Lower lobe of right lung (tissue), 2 donors: ENCODE data around the gene NPBWR2. TPM values are rescaled to one million over a fixed set of nuclear protein-coding genes. Genes with fewer than 3 reads are reported as not detected.

Experiments
- ATAC-seq, 2 donors: fragments of 200-7000 bp; cut with Tn5 transposase; one replicate each; pipeline ENCODE4 v1.9.1; 2020 to 2022; ENCODE audit warnings: mild to moderate bottlenecking in 2 of 2, moderate library complexity in 2 of 2
- DNase-seq: peaks from one replicate; pipeline ENCODE4 v3.0.0-alpha.2; 2020
- H3K27ac ChIP-seq: fragments of 200-600 bp; one replicate; pipeline ENCODE4 v1.8.0; 2022
- H3K27me3 ChIP-seq: fragments of 200-600 bp; one replicate; pipeline ENCODE4 v1.8.0; 2022; ENCODE audit warnings: low read depth
- H3K36me3 ChIP-seq: fragments of 200-600 bp; one replicate; pipeline ENCODE4 v1.8.0; 2022; ENCODE audit warnings: mild to moderate bottlenecking
- H3K4me1 ChIP-seq: fragments of 200-600 bp; one replicate; pipeline ENCODE4 v1.8.0; 2022
- H3K4me3 ChIP-seq: fragments of 200-600 bp; one replicate; pipeline ENCODE4 v1.8.0; 2022; ENCODE audit warnings: mild to moderate bottlenecking
- H3K9me3 ChIP-seq: fragments of 200-600 bp; one replicate; pipeline ENCODE4 v1.8.0; 2022
- intact Hi-C: fragments of 100-400 bp; cut with DNase I; formaldehyde crosslinking; loops from one replicate; pipeline ENCODE4 v1.11.0; 2022
- total RNA-seq: library from RNA; stranded (reverse); fragmentation: NEBNext Ultra II Directional; extraction: Animal tissue kit (Norgen Biotek cat#: 25700); gene quantifications from one replicate; pipeline ENCODE4 v1.2.1, GENCODE V29; 2021
- TF ChIP-seq, protein P1 (sequence below): fragments of 200-600 bp; IDR thresholded peaks from one replicate; pipeline ENCODE4 v1.8.0; 2022; ENCODE audit warnings: antibody characterized with exemption, mild to moderate bottlenecking
- donor health status: DM: no; HTN: yes; CAD: no; lungs with severe emphysema.

NPBWR2 gene
- total RNA-seq, 1 donor from 2014 or later = not detected

- H3K4me1 ChIP-seq = no peaks in the 10 kb centered on the region
- intact Hi-C loops = no loop called here
- DNase-seq (peak; percentile 30), ATAC-seq (no peak)
- H3K27me3 ChIP-seq = peaks cover 18% of the 10 kb centered on the region
- H3K9me3 ChIP-seq = no peaks in the 10 kb centered on the region
- no peak overlapping the region for H3K27ac ChIP-seq
- no peaks in the 10 kb centered on the region for H3K36me3 ChIP-seq
- TF ChIP-seq, protein P1, sequence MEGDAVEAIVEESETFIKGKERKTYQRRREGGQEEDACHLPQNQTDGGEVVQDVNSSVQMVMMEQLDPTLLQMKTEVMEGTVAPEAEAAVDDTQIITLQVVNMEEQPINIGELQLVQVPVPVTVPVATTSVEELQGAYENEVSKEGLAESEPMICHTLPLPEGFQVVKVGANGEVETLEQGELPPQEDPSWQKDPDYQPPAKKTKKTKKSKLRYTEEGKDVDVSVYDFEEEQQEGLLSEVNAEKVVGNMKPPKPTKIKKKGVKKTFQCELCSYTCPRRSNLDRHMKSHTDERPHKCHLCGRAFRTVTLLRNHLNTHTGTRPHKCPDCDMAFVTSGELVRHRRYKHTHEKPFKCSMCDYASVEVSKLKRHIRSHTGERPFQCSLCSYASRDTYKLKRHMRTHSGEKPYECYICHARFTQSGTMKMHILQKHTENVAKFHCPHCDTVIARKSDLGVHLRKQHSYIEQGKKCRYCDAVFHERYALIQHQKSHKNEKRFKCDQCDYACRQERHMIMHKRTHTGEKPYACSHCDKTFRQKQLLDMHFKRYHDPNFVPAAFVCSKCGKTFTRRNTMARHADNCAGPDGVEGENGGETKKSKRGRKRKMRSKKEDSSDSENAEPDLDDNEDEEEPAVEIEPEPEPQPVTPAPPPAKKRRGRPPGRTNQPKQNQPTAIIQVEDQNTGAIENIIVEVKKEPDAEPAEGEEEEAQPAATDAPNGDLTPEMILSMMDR = no peak
- no peak overlapping the region for H3K4me3 ChIP-seq
These were observed 38.3 kb upstream of the NPBWR2 start for GRCh38 chr20:64145458-64146300.

DNA sequence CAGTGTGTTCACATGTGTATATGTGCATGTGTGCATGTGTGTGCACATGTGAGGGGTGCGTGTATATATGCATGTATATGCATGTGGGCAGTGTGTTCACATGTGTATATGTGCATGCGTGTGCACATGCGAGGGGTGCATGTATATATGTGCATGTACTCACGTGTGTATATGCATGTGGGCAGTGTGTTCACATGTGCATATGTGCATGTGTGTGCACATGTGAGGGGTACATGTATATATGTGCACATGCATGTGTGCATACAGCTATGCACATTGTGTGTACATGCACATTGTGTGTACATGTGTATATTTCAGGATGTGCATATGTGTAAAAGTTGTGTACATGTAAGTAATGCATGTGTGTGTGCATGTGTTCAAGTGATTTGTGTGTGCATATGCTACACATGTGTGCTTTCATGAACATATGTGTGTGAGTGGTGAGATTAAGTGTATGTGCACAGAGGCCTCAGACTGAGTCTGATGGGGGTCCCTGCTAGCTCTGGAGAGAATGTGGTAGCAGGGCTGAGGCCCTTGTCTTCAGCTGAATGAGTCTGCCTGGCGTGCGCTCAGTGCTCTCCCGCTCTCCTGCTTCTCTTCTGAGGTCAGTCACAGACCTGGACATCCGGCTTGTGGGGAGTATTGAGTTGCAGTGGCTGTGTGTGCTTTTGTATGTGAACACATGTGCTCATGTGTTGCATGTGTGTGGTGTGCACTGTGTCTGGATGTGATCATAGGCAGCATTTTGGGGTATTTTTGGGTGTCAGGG is 37.0 kb upstream of the NPBWR2 start:
- ATAC-seq = no peak
- TF ChIP-seq, protein P1 = no peak

DNA sequence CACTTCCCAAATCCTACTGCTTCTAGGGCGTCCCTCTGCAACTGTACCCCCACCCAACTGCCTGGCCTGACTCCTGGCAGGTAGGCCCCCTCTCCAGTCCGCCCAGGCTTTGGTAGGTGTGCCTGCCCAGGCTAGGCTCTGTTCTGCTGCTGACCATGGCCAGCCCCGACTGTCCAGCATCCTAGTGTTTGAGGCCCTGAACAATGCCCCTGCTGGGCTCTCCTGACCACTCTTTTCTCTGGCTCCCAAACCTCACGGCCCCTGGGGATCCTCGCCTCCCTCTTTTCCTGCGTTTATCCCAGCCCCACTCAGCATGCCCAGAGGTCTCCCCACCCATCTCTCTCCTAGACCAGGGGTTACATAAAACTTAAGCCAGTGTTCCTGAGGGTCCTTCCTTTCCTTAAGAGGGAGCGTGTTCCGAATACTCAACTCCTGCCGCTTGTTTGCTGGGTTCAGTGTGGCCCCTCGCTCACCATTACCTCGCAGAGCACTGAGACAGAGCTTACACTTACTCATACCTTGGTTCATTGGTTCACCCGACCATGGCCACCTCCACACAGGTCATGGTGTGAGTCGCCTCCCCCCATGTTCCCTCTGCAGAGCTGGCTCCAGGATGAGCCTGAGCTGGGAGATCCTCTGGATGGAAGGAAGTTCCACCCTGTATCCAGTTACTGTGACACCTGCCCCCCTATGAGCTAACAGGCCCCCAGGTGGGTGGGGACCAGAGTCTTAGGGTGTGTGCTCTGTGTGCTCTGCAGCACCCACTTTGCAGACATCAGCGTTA is 35.8 kb upstream of the NPBWR2 start:
- no peaks in the 10 kb centered on the region for H3K4me1 ChIP-seq
- peak; percentile 34 for DNase-seq
- TF ChIP-seq, protein P1 = no peak
- H3K27ac ChIP-seq = no peak overlapping the region
- no peak for ATAC-seq
- H3K9me3 ChIP-seq = no peaks in the 10 kb centered on the region
- H3K36me3 ChIP-seq = no peaks in the 10 kb centered on the region
- H3K4me3 ChIP-seq = no peak overlapping the region
- intact Hi-C loops = no loop called here
- peaks cover 19% of the 10 kb centered on the region for H3K27me3 ChIP-seq

More for the DNA sequence above, 37.0 kb upstream of the NPBWR2 start:
- Histone ChIP-seq H3K9me3 (no peaks in the 10 kb centered on the region), H3K4me1 (no peaks in the 10 kb centered on the region), H3K36me3 (no peaks in the 10 kb centered on the region), H3K27ac (no peak overlapping the region), H3K27me3 (peaks cover 19% of the 10 kb centered on the region), H3K4me3 (no peak overlapping the region)
- intact Hi-C loops = no loop called here
- peak; percentile 14 for DNase-seq

- Histone ChIP-seq H3K4me3 (no peak overlapping the region), H3K4me1 (no peaks in the 10 kb centered on the region), H3K36me3 (no peaks in the 10 kb centered on the region), H3K9me3 (no peaks in the 10 kb centered on the region), H3K27me3 (peaks cover 19% of the 10 kb centered on the region), H3K27ac (no peak overlapping the region)
- intact Hi-C loops = no loop called here
- peak; percentile 13 for DNase-seq
- ATAC-seq = no peak
- TF ChIP-seq, protein P1 = no peak
These were observed 35.2 kb upstream of the NPBWR2 start for GRCh38 chr20:64142590-64142989.

DNA sequence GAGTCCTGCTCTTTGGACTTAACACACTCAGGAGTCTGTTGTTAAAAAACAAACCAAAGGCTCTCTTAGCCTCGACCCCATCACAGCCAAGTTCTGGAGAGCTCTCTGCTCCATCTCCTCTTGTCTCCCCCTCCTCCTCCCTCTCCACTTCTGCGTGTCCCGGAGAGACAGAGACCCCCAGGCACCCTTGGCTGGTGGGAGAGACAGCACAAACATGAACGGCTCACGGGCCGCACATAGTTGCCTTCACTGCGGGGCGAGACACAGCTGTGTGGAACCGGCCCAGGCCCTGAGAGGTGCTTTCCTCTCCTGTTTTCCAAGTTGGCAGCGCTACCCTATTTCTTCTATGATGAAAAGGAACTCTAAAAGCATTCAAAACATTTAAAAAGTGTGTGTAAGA is 33.6 kb upstream of the NPBWR2 start:
- H3K36me3 ChIP-seq = no peaks in the 10 kb centered on the region
- DNase-seq (peak; percentile 35), ATAC-seq (no peak)
- intact Hi-C loops = no loop called here
- TF ChIP-seq, protein P1 = no peak
- H3K27me3 ChIP-seq = peaks cover 11% of the 10 kb centered on the region
- no peaks in the 10 kb centered on the region for H3K9me3 ChIP-seq
- no peak overlapping the region for H3K27ac ChIP-seq
- no peaks in the 10 kb centered on the region for H3K4me1 ChIP-seq
- no peak overlapping the region for H3K4me3 ChIP-seq
